Stimulated activated naive CD8-positive, alpha-beta T cell treated with anti-CD3 and anti-CD28 coated beads, Interleukin-15, Interleukin-2, amounts not matched to agents 100 U/mL and 50 U/mL, for 24 hours (primary cell): Measurements from ENCODE around the gene NFYB.
A peak's percentile ranks its signal among the peaks of the same experiment; 100 is the strongest.
"Not testable (repeated sequence)": the region's sequence is repeated elsewhere in the genome, so short reads cannot be mapped to it uniquely, and the experiment has no call there.

Experiments
- ATAC-seq: fragments of 150-1000 bp; cut with Tn5 transposase; one replicate; pipeline ENCODE4 v1.10.0; 2021
- DNase-seq: peaks from one replicate; pipeline ENCODE4 v3.0.0; 2021

Gene NFYB

GRCh38 chr12:104114834-104115586 lies 23.0 kb downstream of the NFYB start:
- DNase-seq, ATAC-seq: not testable (repeated sequence)

- DNase-seq = no peak
- ATAC-seq = no peak
Observed at GRCh38 chr12:104109446-104110271, 28.4 kb downstream of the NFYB start.

- ATAC-seq (peak; percentile 98), DNase-seq (peak; percentile 90)
Observed at GRCh38 chr12:104108755-104109445, 29.1 kb downstream of the NFYB start.

- ATAC-seq = no peak
- DNase-seq = no peak
Observed at GRCh38 chr12:104106965-104107364, 31.0 kb downstream of the NFYB start.

- ATAC-seq (no peak), DNase-seq (no peak)
Observed at GRCh38 chr12:104105461-104105860, 32.5 kb downstream of the NFYB start.

GRCh38 chr12:104097954-104098353 lies 40.1 kb downstream of the NFYB start:
- DNase-seq = no peak

GRCh38 chr12:104095289-104095688 lies 42.7 kb downstream of the NFYB start:
- ATAC-seq (no peak), DNase-seq (no peak)

More at GRCh38 chr12:104097954-104098353, 40.1 kb downstream of the NFYB start:
- no peak for ATAC-seq

GRCh38 chr12:104094284-104094683 lies 43.7 kb downstream of the NFYB start:
- no peak for DNase-seq
- ATAC-seq = no peak

GRCh38 chr12:104091136-104091535 lies 46.9 kb downstream of the NFYB start:
- ATAC-seq (no peak), DNase-seq (no peak)

GRCh38 chr12:104090685-104091084 lies 47.3 kb downstream of the NFYB start:
- DNase-seq = no peak
- ATAC-seq = no peak

- ATAC-seq = peak; percentile 98
- peak; percentile 38 for DNase-seq
Observed at GRCh38 chr12:104083769-104084475, 54.1 kb downstream of the NFYB start.

GRCh38 chr12:104080764-104081163 lies 57.2 kb downstream of the NFYB start:
- no peak for DNase-seq
- no peak for ATAC-seq

GRCh38 chr12:104079024-104079423 lies 59.0 kb downstream of the NFYB start:
- DNase-seq = no peak
- no peak for ATAC-seq

- ATAC-seq (no peak), DNase-seq (no peak)
Observed at GRCh38 chr12:104073699-104074098, 64.3 kb downstream of the NFYB start.

- DNase-seq = no peak
- no peak for ATAC-seq
Observed at GRCh38 chr12:104072099-104072498, 65.9 kb downstream of the NFYB start.
